ENCODE results near the gene HSP90B1. TPM values are rescaled to one million over a fixed set of nuclear protein-coding genes. Genes with fewer than 3 reads are reported as not detected.
A peak's percentile ranks its signal among the peaks of the same experiment; 100 is the strongest.

HSP90B1 gene
- total RNA-seq, 1 experiment from 2014 or later, result 864 TPM

DNA sequence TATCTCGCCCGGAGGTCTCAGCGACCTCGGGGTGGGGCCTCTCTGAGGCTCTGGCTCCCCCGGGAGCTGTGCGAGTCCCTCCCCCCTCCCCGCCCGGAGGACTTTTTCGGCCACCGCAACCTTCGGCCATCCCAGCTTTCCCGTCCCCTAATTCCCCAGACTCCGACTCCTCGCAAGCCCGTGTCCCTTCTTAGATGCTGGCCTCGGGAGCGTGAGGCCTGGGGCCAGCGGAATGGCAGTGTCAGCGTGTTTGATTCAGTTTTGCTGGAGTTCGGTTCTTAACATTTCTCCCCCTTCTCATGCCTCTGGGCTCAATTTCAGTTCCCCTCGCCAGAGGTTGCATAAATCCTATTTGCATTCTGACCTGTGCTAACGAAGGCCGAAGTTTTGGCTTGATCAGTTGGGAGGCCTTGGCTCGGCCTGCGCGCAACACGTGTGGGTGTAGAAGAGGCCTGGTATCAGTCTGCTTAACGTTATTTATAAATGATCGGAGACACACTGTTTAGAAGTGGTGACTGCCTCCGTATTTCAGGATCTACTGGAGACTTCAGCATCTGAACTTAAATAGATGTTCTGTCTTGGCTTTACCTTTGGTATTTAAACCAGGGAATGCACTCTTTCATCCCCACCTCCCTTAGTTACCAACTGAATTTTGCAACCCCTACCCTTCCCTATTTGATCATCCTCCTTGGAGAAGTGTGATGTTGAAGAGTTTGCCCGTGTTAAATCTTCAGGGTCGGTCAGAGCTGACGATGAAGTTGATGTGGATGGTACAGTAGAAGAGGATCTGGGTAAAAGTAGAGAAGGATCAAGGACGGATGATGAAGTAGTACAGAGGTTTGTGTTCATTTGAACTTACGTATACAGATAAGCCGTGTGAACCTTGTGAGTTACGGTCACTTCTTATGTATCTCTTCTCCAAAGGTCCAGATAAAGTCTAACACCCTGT is 851 bp downstream of the HSP90B1 start:
- Mint-ChIP-seq H3K9me3 (no peaks in the 10 kb centered on the region), H3K4me3 (peak overlapping the region; percentile 87), H3K36me3 (peaks cover 51% of the 10 kb centered on the region), H3K27me3 (ENCODE audit: low read depth) (no peaks in the 10 kb centered on the region), H3K27ac (peak overlapping the region; percentile 82), H3K4me1 (peaks cover 32% of the 10 kb centered on the region)
- CTCF ChIA-PET, result no interaction called here
- POLR2A ChIA-PET, result interaction anchor here (0.6 to 1.6 kb wide), 3 partner anchors 29 to 243 kb away, joined by 3 to 5 read pairs (median 3); no protein-coding TSS in a partner anchor
- ATAC-seq (no peak), DNase-seq (ENCODE audit: low spot score) (peak; percentile 28)
- TF ChIP-seq CDX4 (CRISPR knock-in tag; IDR thresholded peaks at IDR 0.05; ENCODE audit: borderline replicate concordance), result 0 out of 2 replicates have a peak, but pooled peaks have one; percentile 36
- TF ChIP-seq IRF1 (CRISPR knock-in tag; IDR thresholded peaks at IDR 0.05), result peak; percentile 10; the same call in 1 of the 2 replicates
- no peak for TF ChIP-seq SMAD3 (CRISPR knock-in tag; IDR thresholded peaks at IDR 0.05; ENCODE audit: borderline replicate concordance)
- TF ChIP-seq ZNF317 (CRISPR knock-in tag; IDR thresholded peaks at IDR 0.05; ENCODE audit: borderline replicate concordance, low read depth), result no peak
- TF ChIP-seq E2F5 (CRISPR knock-in tag; IDR thresholded peaks at IDR 0.05), result no peak
- no peak for TF ChIP-seq ZNF263 (CRISPR knock-in tag; IDR thresholded peaks at IDR 0.05; ENCODE audit: low read depth)
- no peak for TF ChIP-seq ATF6 (CRISPR knock-in tag; IDR thresholded peaks at IDR 0.05)

DNA sequence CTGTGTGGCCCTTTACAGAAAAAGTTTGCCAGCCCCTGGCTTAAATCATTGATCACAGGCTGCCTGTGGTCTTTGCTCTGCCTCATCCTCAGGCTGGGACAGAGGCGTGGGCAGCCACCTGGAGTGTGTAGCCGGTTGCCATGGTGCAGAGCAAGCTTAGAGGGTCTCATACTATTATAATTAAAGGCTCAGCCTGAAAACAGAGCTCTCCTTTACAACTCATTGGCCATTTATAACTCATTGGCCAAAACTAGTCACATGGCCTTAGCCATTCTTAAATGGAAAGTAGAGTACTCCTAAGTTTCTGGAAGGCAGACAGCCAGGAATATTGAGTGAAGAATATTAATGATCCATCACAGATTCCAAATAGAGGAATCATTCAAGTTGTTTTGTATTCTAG is 3.0 kb downstream of the HSP90B1 start:
- H3K27ac Mint-ChIP-seq, result no peak overlapping the region
- ATAC-seq (no peak), DNase-seq (ENCODE audit: low spot score) (no peak)
- no peaks in the 10 kb centered on the region for H3K9me3 Mint-ChIP-seq
- POLR2A ChIA-PET, result interaction anchor here (1.0 kb wide), 1 partner anchor 32 kb away, joined by 4 read pairs; the partner anchor contains the start of gene TDG
- H3K27me3 Mint-ChIP-seq (ENCODE audit: low read depth), result no peaks in the 10 kb centered on the region
- H3K36me3 Mint-ChIP-seq, result peaks cover 70% of the 10 kb centered on the region
- CTCF ChIA-PET, result interaction anchor here (0.6 kb wide), 1 partner anchor 53 kb away, joined by 3 read pairs; no protein-coding TSS in a partner anchor
- peaks cover 30% of the 10 kb centered on the region for H3K4me1 Mint-ChIP-seq
- peak overlapping the region; percentile 87; the same call in 1 of the 2 replicates for H3K4me3 Mint-ChIP-seq
- TF ChIP-seq MXD4 (CRISPR knock-in tag; IDR thresholded peaks at IDR 0.05; ENCODE audit: borderline replicate concordance), result no peak
- TF ChIP-seq, protein P1, sequence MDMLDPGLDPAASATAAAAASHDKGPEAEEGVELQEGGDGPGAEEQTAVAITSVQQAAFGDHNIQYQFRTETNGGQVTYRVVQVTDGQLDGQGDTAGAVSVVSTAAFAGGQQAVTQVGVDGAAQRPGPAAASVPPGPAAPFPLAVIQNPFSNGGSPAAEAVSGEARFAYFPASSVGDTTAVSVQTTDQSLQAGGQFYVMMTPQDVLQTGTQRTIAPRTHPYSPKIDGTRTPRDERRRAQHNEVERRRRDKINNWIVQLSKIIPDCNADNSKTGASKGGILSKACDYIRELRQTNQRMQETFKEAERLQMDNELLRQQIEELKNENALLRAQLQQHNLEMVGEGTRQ (CRISPR knock-in tag; IDR thresholded peaks at IDR 0.05), result peak; percentile 32; the same call in 1 of the 2 replicates
- TF ChIP-seq TEAD4 (CRISPR knock-in tag; IDR thresholded peaks at IDR 0.05), result no peak
- TF ChIP-seq PREB (CRISPR knock-in tag; IDR thresholded peaks at IDR 0.05; ENCODE audit: borderline replicate concordance), result no peak
- TF ChIP-seq, protein P2, sequence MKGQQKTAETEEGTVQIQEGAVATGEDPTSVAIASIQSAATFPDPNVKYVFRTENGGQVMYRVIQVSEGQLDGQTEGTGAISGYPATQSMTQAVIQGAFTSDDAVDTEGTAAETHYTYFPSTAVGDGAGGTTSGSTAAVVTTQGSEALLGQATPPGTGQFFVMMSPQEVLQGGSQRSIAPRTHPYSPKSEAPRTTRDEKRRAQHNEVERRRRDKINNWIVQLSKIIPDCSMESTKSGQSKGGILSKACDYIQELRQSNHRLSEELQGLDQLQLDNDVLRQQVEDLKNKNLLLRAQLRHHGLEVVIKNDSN (CRISPR knock-in tag; IDR thresholded peaks at IDR 0.05), result 0 out of 2 replicates have a peak, but pooled peaks have one; percentile 18
- no peak for TF ChIP-seq IRF2 (CRISPR knock-in tag; IDR thresholded peaks at IDR 0.05; ENCODE audit: borderline replicate concordance, low read depth)
- no peak for TF ChIP-seq CDX4 (CRISPR knock-in tag; IDR thresholded peaks at IDR 0.05; ENCODE audit: borderline replicate concordance)
- TF ChIP-seq, protein P3, sequence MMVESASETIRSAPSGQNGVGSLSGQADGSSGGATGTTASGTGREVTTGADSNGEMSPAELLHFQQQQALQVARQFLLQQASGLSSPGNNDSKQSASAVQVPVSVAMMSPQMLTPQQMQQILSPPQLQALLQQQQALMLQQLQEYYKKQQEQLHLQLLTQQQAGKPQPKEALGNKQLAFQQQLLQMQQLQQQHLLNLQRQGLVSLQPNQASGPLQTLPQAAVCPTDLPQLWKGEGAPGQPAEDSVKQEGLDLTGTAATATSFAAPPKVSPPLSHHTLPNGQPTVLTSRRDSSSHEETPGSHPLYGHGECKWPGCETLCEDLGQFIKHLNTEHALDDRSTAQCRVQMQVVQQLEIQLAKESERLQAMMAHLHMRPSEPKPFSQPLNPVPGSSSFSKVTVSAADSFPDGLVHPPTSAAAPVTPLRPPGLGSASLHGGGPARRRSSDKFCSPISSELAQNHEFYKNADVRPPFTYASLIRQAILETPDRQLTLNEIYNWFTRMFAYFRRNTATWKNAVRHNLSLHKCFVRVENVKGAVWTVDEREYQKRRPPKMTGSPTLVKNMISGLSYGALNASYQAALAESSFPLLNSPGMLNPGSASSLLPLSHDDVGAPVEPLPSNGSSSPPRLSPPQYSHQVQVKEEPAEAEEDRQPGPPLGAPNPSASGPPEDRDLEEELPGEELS (CRISPR knock-in tag; IDR thresholded peaks at IDR 0.05), result no peak
- peak; percentile 37; the same call in 1 of the 2 replicates for TF ChIP-seq NFYB (CRISPR knock-in tag; conservative IDR thresholded peaks at IDR 0.05; ENCODE audit: low read depth)
- TF ChIP-seq CREM (CRISPR knock-in tag; IDR thresholded peaks at IDR 0.05), result no peak
